ENCODE measurements around the gene CLEC16A.

Gene CLEC16A

GRCh38 chr16:11020388-11020787 lies 76.0 kb downstream of the CLEC16A start:
- no peak for DNase-seq (ENCODE audit: low spot score)

GRCh38 chr16:11020792-11021551 lies 76.6 kb downstream of the CLEC16A start:
- DNase-seq (ENCODE audit: low spot score): no peak

- no peak for DNase-seq (ENCODE audit: low spot score)
Observed at GRCh38 chr16:11022002-11022401, 77.6 kb downstream of the CLEC16A start.

GRCh38 chr16:11023262-11024039 lies 79.1 kb downstream of the CLEC16A start:
- no peak for DNase-seq (ENCODE audit: low spot score)

DNA sequence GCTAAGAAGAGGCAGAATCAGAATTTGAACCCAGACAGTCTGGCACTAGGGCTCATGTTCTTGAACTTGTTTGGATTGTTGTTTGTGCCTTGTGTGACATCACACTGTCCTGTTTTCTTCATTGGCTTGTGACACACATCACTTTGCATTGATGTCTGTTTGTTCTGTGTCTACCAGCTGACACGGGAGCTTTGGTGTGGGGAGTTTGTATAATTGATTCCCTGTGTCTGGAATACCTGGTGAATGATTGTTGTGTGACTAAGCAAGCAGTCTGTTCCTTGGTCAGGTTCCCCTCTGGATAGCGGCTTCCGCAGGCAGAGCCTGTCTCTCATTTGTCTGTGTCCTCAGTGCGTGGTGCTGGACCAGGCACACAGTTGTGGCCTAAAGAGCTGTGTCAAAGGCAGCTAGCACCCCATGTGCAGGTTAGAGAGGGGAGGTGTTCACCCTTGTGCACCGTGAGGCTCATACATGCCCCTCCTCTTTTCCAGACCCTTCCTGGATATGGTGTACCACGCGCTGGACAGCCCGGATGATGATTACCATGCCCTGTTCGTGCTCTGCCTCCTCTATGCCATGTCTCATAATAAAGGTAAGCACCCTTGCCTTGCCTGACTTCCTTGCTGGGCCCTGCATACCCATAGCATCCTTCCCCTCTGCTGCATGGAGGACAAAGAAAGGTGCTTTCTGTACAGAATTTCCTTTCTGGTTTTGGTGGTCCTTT lies 80.1 kb downstream of the CLEC16A start:
- DNase-seq (ENCODE audit: low spot score): no peak

DNA sequence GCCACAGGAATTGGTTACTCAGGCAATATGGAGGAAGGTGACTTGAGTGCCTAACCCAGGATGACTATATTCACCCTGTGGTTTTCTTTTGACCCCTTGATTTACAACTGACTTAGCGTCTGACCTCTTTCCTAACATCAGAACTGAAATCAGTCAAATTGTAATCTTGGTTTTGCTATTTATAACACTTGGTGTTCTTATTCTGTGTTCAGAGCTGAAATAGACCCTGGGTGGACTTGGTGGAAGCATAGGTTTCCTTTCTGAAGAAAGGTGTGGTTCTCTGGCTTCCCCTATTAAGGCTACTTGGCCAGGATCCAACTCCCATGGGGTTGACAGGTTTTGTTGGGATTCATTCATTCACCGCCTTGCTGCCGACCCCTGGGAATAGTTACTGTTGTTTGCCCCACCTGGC lies 80.8 kb downstream of the CLEC16A start:
- DNase-seq (ENCODE audit: low spot score): no peak

GRCh38 chr16:11029948-11030347 lies 85.6 kb downstream of the CLEC16A start:
- no peak for DNase-seq (ENCODE audit: low spot score)

- DNase-seq (ENCODE audit: low spot score): no peak
Observed at GRCh38 chr16:11030990-11031510, 86.7 kb downstream of the CLEC16A start.

DNA sequence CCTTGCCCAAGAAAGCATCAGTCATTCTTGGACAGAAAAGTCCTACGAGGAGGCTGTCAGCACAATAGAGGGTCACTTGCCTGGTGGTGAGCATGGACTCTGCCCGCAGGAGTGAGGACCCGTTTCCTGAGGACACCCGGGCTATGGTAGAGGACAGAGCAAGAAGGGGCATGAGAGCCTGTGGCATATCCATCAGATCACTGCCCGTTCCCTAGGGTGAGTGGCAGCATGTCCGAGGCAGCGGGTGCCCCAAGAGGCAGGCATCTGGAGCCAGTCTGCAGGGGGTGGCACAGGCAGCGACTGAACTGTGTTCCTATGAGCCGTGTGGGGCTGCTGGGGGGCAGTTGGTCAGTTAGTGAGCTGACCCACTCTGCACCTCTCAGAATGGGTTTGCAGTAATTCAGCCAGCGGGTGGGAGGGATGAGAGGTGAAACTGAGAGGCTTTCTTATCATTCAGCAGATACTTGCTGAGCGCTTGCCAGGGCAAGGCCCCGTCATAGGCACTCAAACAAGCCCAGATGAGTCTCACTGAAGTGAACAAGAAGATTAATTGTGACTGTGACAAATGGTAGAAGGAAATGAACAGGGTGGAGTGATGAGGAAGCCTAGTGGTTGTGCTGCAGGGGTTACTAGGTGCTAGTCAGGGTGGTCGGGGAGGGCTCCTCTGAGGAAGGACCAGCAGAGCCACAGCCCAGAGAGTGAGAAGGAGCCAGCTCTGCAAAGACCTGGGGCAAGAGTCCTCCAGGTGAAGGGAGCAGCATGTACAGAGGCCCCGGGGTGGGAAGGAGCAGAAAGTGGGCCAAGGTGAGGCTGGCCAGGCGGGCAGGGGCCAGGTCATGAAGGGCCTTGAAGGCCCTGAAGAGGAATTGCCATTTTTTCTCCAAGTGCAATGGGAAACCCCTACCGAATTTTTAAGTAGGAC lies 87.9 kb downstream of the CLEC16A start:
- DNase-seq (ENCODE audit: low spot score): no peak

DNA sequence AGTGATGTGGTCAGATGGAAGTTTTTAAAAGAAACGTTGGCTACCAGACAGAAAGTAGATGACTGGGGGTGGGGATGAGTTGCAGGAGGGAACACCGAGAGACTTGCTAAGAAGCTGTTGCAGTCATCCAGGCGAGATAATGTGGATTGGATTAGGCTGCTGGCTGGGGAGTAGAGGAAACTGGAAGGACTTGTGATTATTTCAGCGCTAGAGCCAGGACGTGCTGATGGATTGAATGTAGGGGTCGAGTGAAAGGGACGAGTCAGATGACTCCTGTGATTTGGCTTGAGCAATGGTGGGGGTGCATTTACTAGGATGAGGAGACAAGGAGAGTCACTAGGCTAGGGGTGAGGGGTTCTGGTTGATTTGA lies 88.5 kb downstream of the CLEC16A start:
- DNase-seq (ENCODE audit: low spot score): peak; percentile 26

DNA sequence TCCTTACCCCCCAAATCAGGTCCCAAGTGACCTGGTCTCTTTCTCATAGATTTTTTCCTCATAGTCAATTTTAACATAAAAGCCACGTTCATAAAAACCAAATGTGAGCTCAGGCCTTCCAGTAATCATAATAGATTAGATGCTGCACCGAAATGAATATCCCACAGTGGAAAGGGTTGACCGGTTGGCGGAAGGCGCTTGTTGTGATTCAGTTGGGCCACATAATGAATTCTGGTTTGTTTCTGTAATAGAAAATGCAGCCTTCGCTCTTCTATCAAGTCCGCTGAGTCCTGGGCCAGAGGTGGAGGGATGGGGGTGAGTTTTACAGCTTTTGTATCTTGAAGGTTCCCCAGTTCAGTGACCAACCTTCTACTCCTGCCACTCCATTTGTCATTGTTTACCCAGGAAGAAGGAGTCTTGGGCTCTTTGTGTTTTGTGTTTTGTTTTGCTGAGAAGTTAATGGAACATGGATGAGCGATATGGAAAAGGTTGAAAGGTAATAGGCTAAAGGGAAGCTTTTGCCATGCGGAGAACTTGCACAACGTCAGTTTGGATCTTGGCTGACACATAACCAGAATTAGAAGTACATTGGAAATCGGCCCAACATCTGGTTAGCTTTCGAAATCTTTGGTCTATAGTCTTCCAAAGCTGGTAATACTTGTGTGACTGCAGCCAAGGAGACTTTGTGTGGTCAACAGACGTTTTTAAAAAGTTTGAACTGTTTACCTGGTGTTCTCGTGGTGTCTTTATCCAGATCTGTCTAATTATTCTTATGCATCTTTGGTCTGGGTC lies 89.5 kb downstream of the CLEC16A start:
- DNase-seq (ENCODE audit: low spot score): peak; percentile 64

DNA sequence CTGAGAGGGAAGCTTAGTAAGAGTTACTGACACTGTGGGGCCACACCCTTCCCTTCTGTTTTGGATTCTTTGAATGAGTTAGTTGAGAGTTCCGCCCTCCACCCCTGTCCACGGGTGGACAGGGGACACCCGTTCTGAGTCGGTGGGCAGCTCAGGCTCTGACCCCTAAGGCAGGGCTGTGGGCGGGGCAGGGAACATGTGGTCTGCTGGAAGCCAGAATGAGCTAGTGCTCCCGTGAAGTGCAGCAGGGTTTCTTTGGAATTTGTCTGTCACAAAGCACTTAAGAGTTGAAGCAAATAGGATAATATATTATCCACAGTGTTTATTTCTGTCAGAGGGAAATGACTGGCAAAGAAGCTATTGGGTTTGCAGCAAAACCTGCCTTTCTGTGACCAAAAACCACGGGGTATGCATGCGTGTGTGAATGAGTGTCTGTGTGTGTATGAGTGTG lies 90.1 kb downstream of the CLEC16A start:
- peak; percentile 30 for DNase-seq (ENCODE audit: low spot score)

DNA sequence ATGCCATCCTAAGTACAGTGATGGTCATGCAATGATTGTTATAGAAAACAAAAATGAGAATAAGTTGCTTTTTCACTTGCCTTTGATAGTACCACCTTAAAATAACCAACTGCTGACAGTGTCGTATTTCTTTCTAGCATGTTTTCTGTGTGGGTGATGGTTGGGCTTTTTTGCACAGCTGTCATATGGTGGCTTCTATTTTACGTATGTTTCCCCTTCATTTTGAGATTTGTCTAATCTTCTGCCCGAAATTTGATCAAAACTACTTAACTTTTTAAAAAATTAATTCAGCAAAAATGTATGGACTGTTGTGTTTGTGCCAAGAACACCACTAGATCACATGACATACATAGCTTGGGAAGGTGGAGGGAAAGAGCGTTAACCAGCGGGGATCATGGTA lies 90.7 kb downstream of the CLEC16A start:
- DNase-seq (ENCODE audit: low spot score): no peak

- no peak for DNase-seq (ENCODE audit: low spot score)
Observed at GRCh38 chr16:11036040-11036439, 91.7 kb downstream of the CLEC16A start.

DNA sequence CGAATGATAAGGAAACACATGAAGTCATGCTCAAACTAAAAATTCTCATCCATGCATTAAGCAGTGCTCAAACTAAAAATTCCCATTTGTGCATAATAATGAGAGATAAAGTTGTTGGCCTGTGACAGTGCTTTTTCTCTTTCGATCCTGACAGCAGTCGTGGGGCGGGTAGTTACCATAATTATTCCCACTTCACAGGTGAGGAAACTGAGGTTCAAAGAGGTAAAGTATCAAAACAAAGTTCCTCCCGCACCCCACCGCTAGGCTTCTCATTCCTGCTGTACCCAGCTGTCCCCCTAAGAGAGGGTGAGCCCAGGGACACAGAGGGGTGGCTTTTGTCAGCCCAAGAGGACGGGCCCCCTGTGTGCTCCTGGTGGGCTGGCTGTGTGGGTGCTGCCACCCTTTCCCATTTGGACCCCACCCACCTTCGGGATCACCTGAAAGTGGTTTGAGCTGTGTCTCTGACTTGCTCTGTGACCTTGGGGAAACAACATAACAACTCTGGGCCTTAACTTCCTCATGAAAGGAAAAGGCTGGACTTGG lies 92.6 kb downstream of the CLEC16A start:
- DNase-seq (ENCODE audit: low spot score): no peak

GRCh38 chr16:11038305-11038704 lies 93.9 kb downstream of the CLEC16A start:
- no peak for DNase-seq (ENCODE audit: low spot score)

DNA sequence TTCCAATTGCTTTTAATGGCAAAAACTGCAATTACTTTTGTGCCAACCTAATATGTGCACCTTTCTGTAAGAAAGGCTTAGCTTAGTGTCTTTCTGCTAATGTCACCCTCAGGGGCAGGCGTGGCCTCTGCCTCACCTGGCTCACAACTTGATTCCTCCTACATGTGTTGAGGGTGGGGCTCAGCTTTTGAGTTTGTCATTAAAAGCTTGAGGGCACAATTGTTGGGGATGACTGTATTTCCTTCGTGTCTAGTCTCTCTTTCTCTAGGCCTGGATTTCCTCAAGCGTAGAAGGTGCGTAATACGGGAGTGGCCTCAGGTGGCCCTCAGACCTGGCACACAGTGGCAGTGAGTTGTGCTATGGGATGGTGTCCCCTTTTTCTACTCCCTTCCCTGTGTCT lies 94.4 kb downstream of the CLEC16A start:
- no peak for DNase-seq (ENCODE audit: low spot score)

GRCh38 chr16:11039726-11040125 lies 95.4 kb downstream of the CLEC16A start:
- no peak for DNase-seq (ENCODE audit: low spot score)

DNA sequence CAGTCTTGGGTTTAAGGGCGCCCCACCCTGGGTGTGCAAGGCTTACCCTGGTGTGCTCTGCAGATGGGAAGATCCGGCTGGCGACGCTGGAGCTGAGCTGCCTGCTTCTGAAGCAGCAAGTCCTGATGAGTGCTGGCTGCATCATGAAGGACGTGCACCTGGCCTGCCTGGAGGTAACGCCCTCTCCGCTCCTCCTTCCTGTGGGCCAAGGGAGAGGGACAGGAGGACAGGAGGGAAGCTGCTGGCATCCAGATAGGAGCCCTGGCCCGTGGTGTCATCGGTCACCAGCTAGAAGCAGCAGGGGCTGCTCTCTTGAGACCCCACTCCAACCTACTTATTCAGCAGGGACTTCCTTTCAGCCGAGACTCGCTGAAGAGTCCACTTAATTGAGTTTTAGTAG lies 97.8 kb downstream of the CLEC16A start:
- DNase-seq (ENCODE audit: low spot score): no peak

- no peak for DNase-seq (ENCODE audit: low spot score)
Observed at GRCh38 chr16:11045441-11045840, 101.1 kb downstream of the CLEC16A start.
